ENCODE measurements around the gene BRCA2. TPM values are rescaled to one million over a fixed set of nuclear protein-coding genes. Genes with fewer than 3 reads are reported as not detected.
A peak's percentile ranks its signal among the peaks of the same experiment; 100 is the strongest.
"Not testable (repeated sequence)": the region's sequence is repeated elsewhere in the genome, so short reads cannot be mapped to it uniquely, and the experiment has no call there.

The BRCA2 gene
- polyA plus RNA-seq, 4 donors, result 6.7 to 10.4 (median 7.5) TPM

GRCh38 chr13:32310134-32310706, 5.1 kb upstream of the BRCA2 start:
- peak in 1 of 4 donors; percentile 41 for DNase-seq (ENCODE audit: low read depth in 4 of 4, low spot score in 2 of 4)

- DNase-seq (ENCODE audit: low read depth in 4 of 4, low spot score in 2 of 4), result no peak
These were observed 4.0 kb upstream of the BRCA2 start for GRCh38 chr13:32311188-32311897.

- DNase-seq (ENCODE audit: low read depth in 4 of 4, low spot score in 2 of 4), result peak in 3 of 4 donors; percentile 37 to 49 (median 39)
These were observed 754 bp upstream of the BRCA2 start for GRCh38 chr13:32314271-32315237.

- DNase-seq (ENCODE audit: low read depth in 4 of 4, low spot score in 2 of 4), result peak in 1 of 4 donors; percentile 82
These were observed 676 bp downstream of the BRCA2 start for GRCh38 chr13:32316028-32316339.

GRCh38 chr13:32316501-32316900, 1.2 kb downstream of the BRCA2 start:
- DNase-seq (ENCODE audit: low read depth in 4 of 4, low spot score in 2 of 4), result no peak

GRCh38 chr13:32317716-32318465, 2.6 kb downstream of the BRCA2 start:
- no peak for DNase-seq (ENCODE audit: low read depth in 4 of 4, low spot score in 2 of 4)

GRCh38 chr13:32320528-32320927, 5.2 kb downstream of the BRCA2 start:
- no peak for DNase-seq (ENCODE audit: low read depth in 4 of 4, low spot score in 2 of 4)

GRCh38 chr13:32323912-32324311, 8.6 kb downstream of the BRCA2 start:
- DNase-seq (ENCODE audit: low read depth in 4 of 4, low spot score in 2 of 4), result no peak

- no peak for DNase-seq (ENCODE audit: low read depth in 4 of 4, low spot score in 2 of 4)
These were observed 15.1 kb downstream of the BRCA2 start for GRCh38 chr13:32330441-32330840.

- no peak for DNase-seq (ENCODE audit: low read depth in 4 of 4, low spot score in 2 of 4)
These were observed 19.4 kb downstream of the BRCA2 start for GRCh38 chr13:32334671-32335070.

- no peak for DNase-seq (ENCODE audit: low read depth in 4 of 4, low spot score in 2 of 4)
These were observed 25.6 kb downstream of the BRCA2 start for GRCh38 chr13:32340914-32341313.

GRCh38 chr13:32347651-32348050, 32.3 kb downstream of the BRCA2 start:
- DNase-seq (ENCODE audit: low read depth in 4 of 4, low spot score in 2 of 4), result no peak

GRCh38 chr13:32350839-32351441, 35.6 kb downstream of the BRCA2 start:
- DNase-seq (ENCODE audit: low read depth in 4 of 4, low spot score in 2 of 4), result not testable (repeated sequence)

GRCh38 chr13:32354040-32354439, 38.7 kb downstream of the BRCA2 start:
- DNase-seq (ENCODE audit: low read depth in 4 of 4, low spot score in 2 of 4), result no peak

GRCh38 chr13:32355935-32356334, 40.6 kb downstream of the BRCA2 start:
- DNase-seq (ENCODE audit: low read depth in 4 of 4, low spot score in 2 of 4), result not testable (repeated sequence)

GRCh38 chr13:32362574-32362973, 47.3 kb downstream of the BRCA2 start:
- DNase-seq (ENCODE audit: low read depth in 4 of 4, low spot score in 2 of 4), result no peak

GRCh38 chr13:32370805-32371204, 55.5 kb downstream of the BRCA2 start:
- no peak for DNase-seq (ENCODE audit: low read depth in 4 of 4, low spot score in 2 of 4)

GRCh38 chr13:32376642-32377415, 61.5 kb downstream of the BRCA2 start:
- DNase-seq (ENCODE audit: low read depth in 4 of 4, low spot score in 2 of 4), result no peak

GRCh38 chr13:32378012-32378411, 62.7 kb downstream of the BRCA2 start:
- DNase-seq (ENCODE audit: low read depth in 4 of 4, low spot score in 2 of 4), result no peak

Data from left renal cortex interstitium (tissue), 4 donors.